ENCODE measurements around the gene UROC1. TPM values are rescaled to one million over a fixed set of nuclear protein-coding genes. Genes with fewer than 3 reads are reported as not detected.
A peak's percentile ranks its signal among the peaks of the same experiment; 100 is the strongest.

The UROC1 gene
- total RNA-seq, 4 donors from 2014 or later: not detected

DNA sequence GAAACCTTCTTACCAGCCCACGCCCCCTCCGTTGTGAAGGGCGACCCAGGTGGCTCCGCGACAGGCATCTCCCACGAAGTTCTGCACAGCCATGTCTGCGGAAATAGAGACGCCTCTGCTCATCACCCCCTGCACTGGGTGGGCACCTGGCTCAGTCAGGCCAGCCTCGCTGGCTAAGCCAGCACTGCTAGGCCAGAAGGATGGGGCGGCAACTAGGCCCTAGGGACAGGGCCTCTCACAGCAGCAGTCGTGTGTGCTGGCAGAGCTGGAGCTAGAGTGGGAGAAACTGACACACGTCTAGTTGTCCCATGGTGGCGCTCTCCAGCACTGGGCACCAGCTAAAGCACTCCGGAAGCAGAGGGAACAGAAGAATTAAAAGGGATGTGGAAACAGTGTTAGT, 29.4 kb downstream of the UROC1 start:
- H3K9me3 ChIP-seq: no peaks in the 10 kb centered on the region
- H3K4me1 ChIP-seq: peaks cover 6 to 18% (median 8%) of the 10 kb centered on the region in 3 donors
- peaks cover 0 to 10% (median 0%) of the 10 kb centered on the region in 4 donors for H3K27me3 ChIP-seq
- TF ChIP-seq, protein P1, sequence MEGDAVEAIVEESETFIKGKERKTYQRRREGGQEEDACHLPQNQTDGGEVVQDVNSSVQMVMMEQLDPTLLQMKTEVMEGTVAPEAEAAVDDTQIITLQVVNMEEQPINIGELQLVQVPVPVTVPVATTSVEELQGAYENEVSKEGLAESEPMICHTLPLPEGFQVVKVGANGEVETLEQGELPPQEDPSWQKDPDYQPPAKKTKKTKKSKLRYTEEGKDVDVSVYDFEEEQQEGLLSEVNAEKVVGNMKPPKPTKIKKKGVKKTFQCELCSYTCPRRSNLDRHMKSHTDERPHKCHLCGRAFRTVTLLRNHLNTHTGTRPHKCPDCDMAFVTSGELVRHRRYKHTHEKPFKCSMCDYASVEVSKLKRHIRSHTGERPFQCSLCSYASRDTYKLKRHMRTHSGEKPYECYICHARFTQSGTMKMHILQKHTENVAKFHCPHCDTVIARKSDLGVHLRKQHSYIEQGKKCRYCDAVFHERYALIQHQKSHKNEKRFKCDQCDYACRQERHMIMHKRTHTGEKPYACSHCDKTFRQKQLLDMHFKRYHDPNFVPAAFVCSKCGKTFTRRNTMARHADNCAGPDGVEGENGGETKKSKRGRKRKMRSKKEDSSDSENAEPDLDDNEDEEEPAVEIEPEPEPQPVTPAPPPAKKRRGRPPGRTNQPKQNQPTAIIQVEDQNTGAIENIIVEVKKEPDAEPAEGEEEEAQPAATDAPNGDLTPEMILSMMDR (IDR thresholded peaks at IDR 0.05): no peak
- no peak for TF ChIP-seq POLR2A (IDR thresholded peaks at IDR 0.05)
- H3K27ac ChIP-seq: no peak overlapping the region
- DNase-seq: no peak
- 56 to 80% methylated on average over 1 to 4 of the region's 14 CpGs for WGBS, 2 donors
- intact Hi-C loops (cut with DNase I): no loop called here
- no peaks in the 10 kb centered on the region for H3K36me3 ChIP-seq
- no peak overlapping the region for H3K4me3 ChIP-seq

DNA sequence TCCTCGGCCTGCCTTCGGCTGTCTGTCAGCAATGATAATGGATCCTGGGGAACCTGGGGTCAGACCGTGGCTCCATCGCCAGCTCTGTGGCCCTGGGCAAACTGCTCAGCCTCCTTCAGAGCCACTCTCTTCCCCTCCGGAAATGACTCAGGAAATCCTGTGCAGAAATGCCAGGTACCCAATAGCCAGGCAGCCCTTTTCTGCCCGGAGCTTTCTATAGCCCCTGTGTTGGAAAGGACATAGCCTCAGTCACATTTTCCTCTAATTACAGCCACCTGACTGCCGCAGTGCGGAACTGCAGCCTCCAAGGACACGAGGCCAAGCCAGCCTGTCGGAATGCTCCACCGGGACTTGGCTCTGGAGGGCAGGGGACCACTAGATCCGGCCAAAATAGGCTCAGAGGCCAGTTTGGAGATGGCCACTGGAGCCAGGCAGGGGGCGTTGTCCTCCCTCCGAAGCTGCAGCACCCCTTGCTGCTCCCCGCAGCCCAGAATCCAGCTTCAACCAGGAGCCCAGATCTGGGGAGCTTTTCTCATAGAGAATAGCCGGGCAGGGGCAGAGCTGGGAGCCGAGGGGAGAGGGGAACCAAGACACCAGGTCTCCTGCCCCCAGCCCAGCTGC, 30.3 kb downstream of the UROC1 start:
- TF ChIP-seq, protein P1 (IDR thresholded peaks at IDR 0.05): peak in 3 of 6 experiments; percentile 16 to 23 (median 16)
- no peak for TF ChIP-seq POLR2A (IDR thresholded peaks at IDR 0.05)
- H3K27ac ChIP-seq: peak overlapping the region in 2 of 4 donors; percentile 36 to 39
- H3K4me3 ChIP-seq: no peak overlapping the region
- no peaks in the 10 kb centered on the region for H3K36me3 ChIP-seq
- no peak for DNase-seq
- H3K9me3 ChIP-seq: no peaks in the 10 kb centered on the region
- 42 to 44% methylated on average over 4 to 13 of the region's 17 CpGs for WGBS, 2 donors
- intact Hi-C loops (cut with DNase I): no loop called here
- H3K4me1 ChIP-seq: peaks cover 6 to 18% (median 8%) of the 10 kb centered on the region in 3 donors
- peaks cover 0 to 10% (median 0%) of the 10 kb centered on the region in 4 donors for H3K27me3 ChIP-seq

DNA sequence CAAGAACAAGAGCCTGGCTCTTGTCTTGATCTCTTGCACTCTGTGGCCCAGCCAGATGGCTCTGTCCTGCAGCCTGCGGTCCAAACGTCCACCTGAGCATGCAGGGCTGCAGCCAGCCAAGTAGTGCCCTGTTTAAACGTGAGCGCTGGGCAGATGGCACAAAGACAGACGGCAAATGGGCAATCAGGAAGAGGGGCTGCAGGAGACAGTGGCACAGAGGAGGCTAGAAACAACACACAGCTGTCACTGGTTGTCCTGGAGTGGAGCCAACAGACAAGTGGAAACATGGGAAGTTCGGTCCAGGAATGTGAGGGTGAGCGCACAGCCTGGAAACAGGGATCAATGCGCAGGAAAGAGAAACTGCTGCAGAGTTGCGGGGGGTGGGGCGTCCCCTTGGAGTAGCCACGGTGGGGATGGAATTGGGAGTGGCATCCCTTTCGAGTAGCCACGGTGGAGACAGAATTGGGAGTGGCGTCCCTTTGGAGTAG, 31.2 kb downstream of the UROC1 start:
- 42 to 43% methylated on average over 12 of the region's 14 CpGs for WGBS, 2 donors
- no peak for TF ChIP-seq POLR2A (IDR thresholded peaks at IDR 0.05)
- TF ChIP-seq, protein P1 (IDR thresholded peaks at IDR 0.05): no peak
- Histone ChIP-seq H3K27ac (peak overlapping the region in 1 of 4 donors; percentile 36), H3K4me3 (no peak overlapping the region), H3K36me3 (no peaks in the 10 kb centered on the region), H3K27me3 (peaks cover 0 to 10% (median 0%) of the 10 kb centered on the region in 4 donors), H3K9me3 (no peaks in the 10 kb centered on the region), H3K4me1 (peaks cover 6 to 18% (median 8%) of the 10 kb centered on the region in 3 donors)
- intact Hi-C loops (cut with DNase I): no loop called here
- no peak for DNase-seq

DNA sequence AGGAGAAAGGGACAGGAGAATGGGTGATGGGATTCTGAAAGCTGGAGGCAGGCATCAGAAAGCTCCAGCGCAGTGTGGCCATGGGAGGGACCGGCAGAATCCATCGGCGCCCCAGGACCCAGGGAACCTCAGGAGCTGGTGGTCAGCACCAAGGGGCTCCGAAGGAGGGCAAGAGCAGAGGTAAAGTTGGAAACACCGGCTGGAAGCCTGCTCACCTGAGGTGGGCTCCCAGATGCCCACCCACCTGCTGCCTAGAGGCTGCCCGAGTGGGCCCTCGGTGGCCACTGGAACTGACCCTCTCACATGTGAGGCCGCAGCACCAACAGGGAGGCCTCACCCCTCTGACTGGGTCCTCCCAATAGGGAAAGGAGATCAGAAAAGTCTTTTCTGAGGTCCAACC, 31.6 kb downstream of the UROC1 start:
- TF ChIP-seq POLR2A (IDR thresholded peaks at IDR 0.05): no peak
- TF ChIP-seq, protein P1 (IDR thresholded peaks at IDR 0.05): no peak
- H3K27ac ChIP-seq: no peak overlapping the region
- DNase-seq: no peak
- intact Hi-C loops (cut with DNase I): no loop called here
- no peak overlapping the region for H3K4me3 ChIP-seq
- no peaks in the 10 kb centered on the region for H3K9me3 ChIP-seq
- peaks cover 0 to 10% (median 0%) of the 10 kb centered on the region in 4 donors for H3K27me3 ChIP-seq
- peaks cover 6 to 18% (median 8%) of the 10 kb centered on the region in 3 donors for H3K4me1 ChIP-seq
- no peaks in the 10 kb centered on the region for H3K36me3 ChIP-seq
- WGBS, 2 donors: 90 to 96% methylated on average over 5 to 9 of the region's 9 CpGs

DNA sequence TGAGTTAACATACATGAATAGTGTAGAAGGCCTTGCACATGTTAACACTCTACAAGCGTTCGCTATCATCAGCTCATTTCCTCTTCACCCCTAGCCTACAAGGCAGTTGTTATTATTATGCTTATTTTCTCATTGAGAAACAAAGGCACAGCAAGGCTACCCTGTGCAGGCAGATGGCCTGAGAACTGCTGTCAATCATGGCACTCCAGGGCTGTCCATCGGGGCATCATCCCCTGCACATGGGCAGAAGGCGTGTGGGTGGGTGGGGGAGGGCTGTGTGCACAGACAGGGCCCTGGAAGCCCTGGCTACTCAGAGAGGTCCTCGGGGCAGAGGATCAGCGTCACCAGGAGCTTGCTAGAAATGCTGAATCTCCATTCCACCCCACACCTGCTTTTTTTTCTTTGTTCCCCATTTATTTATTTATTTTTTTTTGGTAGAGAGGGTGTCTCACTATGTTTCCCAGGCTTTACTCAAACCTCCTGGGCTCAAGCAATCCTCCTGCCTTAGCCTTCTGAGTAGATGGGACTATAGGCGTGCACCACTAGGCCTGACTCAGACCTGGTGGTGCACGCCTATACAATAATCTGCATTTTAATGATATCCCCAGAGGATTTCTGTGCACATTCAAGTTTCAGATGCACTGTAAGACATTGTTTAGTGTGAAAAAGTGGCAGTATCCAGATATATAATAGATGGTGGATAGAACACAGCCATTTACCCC, 32.2 kb downstream of the UROC1 start:
- H3K4me1 ChIP-seq: peaks cover 6 to 18% (median 8%) of the 10 kb centered on the region in 3 donors
- intact Hi-C loops (cut with DNase I): no loop called here
- WGBS, 2 donors: 77 to 93% methylated on average over 5 to 8 of the region's 8 CpGs
- H3K9me3 ChIP-seq: no peaks in the 10 kb centered on the region
- H3K27me3 ChIP-seq: peaks cover 0 to 10% (median 0%) of the 10 kb centered on the region in 4 donors
- no peaks in the 10 kb centered on the region for H3K36me3 ChIP-seq
- H3K27ac ChIP-seq: no peak overlapping the region
- H3K4me3 ChIP-seq: no peak overlapping the region
- TF ChIP-seq POLR2A (IDR thresholded peaks at IDR 0.05): no peak
- TF ChIP-seq, protein P1 (IDR thresholded peaks at IDR 0.05): no peak
- no peak for DNase-seq
